PC-3 (cell line): ENCODE measurements around the gene MRPS34. TPM values are rescaled to one million over a fixed set of nuclear protein-coding genes. Genes with fewer than 3 reads are reported as not detected.

Experiments used
- ATAC-seq: fragments of 200-7000 bp; cut with Tn5 transposase; 2 replicates; pipeline ENCODE4 v1.9.1; 2020; ENCODE audit warnings: mild to moderate bottlenecking, moderate library complexity
- BruUV-seq: library from RNA; stranded (reverse); fragments of 400-500 nt; replicated peaks from 2 replicates; lab custom pipeline; 2021; lab: Mats Ljungman, UMichigan
- CTCF ChIA-PET: fragments of 300-600 bp; sonication (Branson Sonifier 250); formaldehyde crosslinking; loops from one replicate; lab custom pipeline; 2022; ENCODE audit warnings: antibody characterized with exemption; lab: Charles Lee
- POLR2A ChIA-PET: fragments of 300-600 bp; sonication (Branson Sonifier 250); formaldehyde crosslinking; loops from one replicate; lab custom pipeline; 2022; ENCODE audit warnings: antibody characterized with exemption; ENCODE audit not compliant: unreplicated experiment; lab: Charles Lee
- DNase-seq: peaks from one replicate; pipeline ENCODE4 v3.0.0-alpha.2; 2015
- H2AFZ ChIP-seq: fragments of 300-600 bp; sonication (generic); 2 replicates; pipeline ENCODE4 v1.6.0; 2016; ENCODE audit warnings: antibody characterized with exemption, low read length
- H3F3A ChIP-seq: fragments of 300-600 bp; sonication (generic); one replicate; pipeline ENCODE4 v1.6.0; 2017; ENCODE audit warnings: antibody characterized with exemption, low read length, control low read depth, mild to moderate bottlenecking; ENCODE audit not compliant: unreplicated experiment
- H3K27ac ChIP-seq: fragments of 300-600 bp; sonication (generic); 2 replicates; pipeline ENCODE4 v1.5.1; 2016; ENCODE audit warnings: mild to moderate bottlenecking, low read length
- H3K27me3 ChIP-seq: fragments of 300-600 bp; sonication (generic); 2 replicates; pipeline ENCODE4 v1.6.1; 2016; ENCODE audit warnings: low read length, mixed read lengths
- H3K36me3 ChIP-seq: fragments of 300-600 bp; sonication (generic); 2 replicates; pipeline ENCODE4 v1.6.1; 2016; ENCODE audit warnings: low read depth, mixed run types, low read length, mixed read lengths
- H3K4me1 ChIP-seq: fragments of 300-600 bp; sonication (generic); 2 replicates; pipeline ENCODE4 v1.5.1; 2016; ENCODE audit warnings: low read length; ENCODE audit not compliant: insufficient read depth
- H3K4me2 ChIP-seq: fragments of 300-600 bp; sonication (generic); 2 replicates; pipeline ENCODE4 v1.6.0; 2016; ENCODE audit warnings: low read length
- H3K4me3 ChIP-seq: fragments of 300-600 bp; sonication (generic); 2 replicates; pipeline ENCODE4 v1.5.1; 2016; ENCODE audit warnings: mild to moderate bottlenecking, low read length, mixed read lengths
- H3K79me2 ChIP-seq: fragments of 300-600 bp; sonication (generic); 2 replicates; pipeline ENCODE4 v1.6.1; 2017; ENCODE audit warnings: low read length, mixed read lengths
- H3K9ac ChIP-seq: fragments of 300-600 bp; sonication (generic); 2 replicates; pipeline ENCODE4 v1.6.0; 2016; ENCODE audit warnings: mild to moderate bottlenecking, low read length
- H3K9me2 ChIP-seq: fragments of 300-600 bp; sonication (generic); replicated peaks from 2 replicates; pipeline ENCODE4 v1.6.1; 2016; ENCODE audit warnings: mixed run types, low read length, mixed read lengths
- H3K9me3 ChIP-seq: fragments of 300-600 bp; sonication (generic); 2 replicates; pipeline ENCODE4 v1.6.1; 2016; ENCODE audit warnings: low read length, mixed read lengths
- H4K20me1 ChIP-seq: fragments of 300-600 bp; sonication (generic); 2 replicates; pipeline ENCODE4 v1.6.1; 2016; ENCODE audit warnings: low read length, mixed read lengths
- EZH2 ChIP-seq: fragments of 300-600 bp; sonication (generic); IDR thresholded peaks from one replicate; pipeline ENCODE4 v1.6.1; 2017; ENCODE audit warnings: antibody characterized with exemption, mild to moderate bottlenecking, low read length; ENCODE audit not compliant: unreplicated experiment
- EZH2phosphoT487 ChIP-seq: fragments of 300-600 bp; sonication (generic); IDR thresholded peaks from 2 replicates; pipeline ENCODE4 v1.6.1; 2018; ENCODE audit warnings: mild to moderate bottlenecking, antibody characterized with exemption, low read length, borderline replicate concordance
- intact Hi-C: fragments of 100-400 bp; cut with micrococcal nuclease; formaldehyde crosslinking; loops from 2 replicates; pipeline ENCODE4 v1.9.0; 2023
- total RNA-seq: library from RNA; depleted of rRNA; stranded (reverse); fragments of >200 nt; gene quantifications from 2 replicates; pipeline ENCODE4 v1.2.3, GENCODE V29; 2014
- TF ChIP-seq, protein P1 (sequence below): fragments of 300-600 bp; sonication (generic); conservative IDR thresholded peaks from 2 replicates; pipeline ENCODE4 v1.5.1; 2017; ENCODE audit warnings: antibody characterized with exemption, low read depth, mild to moderate bottlenecking, low read length

Gene MRPS34
- total RNA-seq, 1 experiment from 2014 or later, result 248 TPM

DNA sequence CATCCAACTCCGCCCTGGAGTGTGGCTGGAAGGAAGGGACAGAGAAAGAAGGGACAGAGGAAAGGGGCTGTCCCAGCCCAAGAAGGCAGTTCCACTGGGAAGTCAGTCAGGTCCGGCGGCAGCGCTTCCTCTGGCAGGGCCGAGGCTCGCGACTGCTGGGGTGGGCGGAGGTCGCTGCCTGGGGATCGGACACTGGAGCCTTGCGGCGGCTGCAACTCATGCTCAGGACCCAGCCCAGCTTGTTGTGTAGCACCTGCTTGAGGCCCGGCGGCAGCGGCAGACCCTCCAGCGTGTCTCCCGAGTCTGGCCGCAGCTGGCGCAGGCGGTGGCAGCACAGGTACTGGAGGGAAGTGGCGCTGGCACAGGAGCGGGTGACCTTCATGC lies 4.0 kb upstream of the MRPS34 start:
- Histone ChIP-seq H3K79me2 (peaks cover 42% of the 10 kb centered on the region), H3K27ac (no peak overlapping the region), H3K27me3 (no peaks in the 10 kb centered on the region), H2AFZ (no peak overlapping the region), H3K4me3 (no peak overlapping the region), H4K20me1 (peaks cover 3% of the 10 kb centered on the region; the same call in 1 of the 2 replicates), H3K9ac (no peak overlapping the region), H3K9me2 (no peaks in the 10 kb centered on the region), H3K4me2 (no peak overlapping the region), H3K36me3 (no peaks in the 10 kb centered on the region), H3K4me1 (peaks cover 20% of the 10 kb centered on the region; the same call in 1 of the 2 replicates), H3F3A (no peaks in the 10 kb centered on the region), H3K9me3 (no peaks in the 10 kb centered on the region)
- CTCF ChIA-PET, result no interaction called here
- intact Hi-C loops, result no loop called here
- POLR2A ChIA-PET, result no interaction called here
- no TSS peak for BruUV-seq
- DNase-seq (no peak), ATAC-seq (no peak)
- TF ChIP-seq, protein P1, sequence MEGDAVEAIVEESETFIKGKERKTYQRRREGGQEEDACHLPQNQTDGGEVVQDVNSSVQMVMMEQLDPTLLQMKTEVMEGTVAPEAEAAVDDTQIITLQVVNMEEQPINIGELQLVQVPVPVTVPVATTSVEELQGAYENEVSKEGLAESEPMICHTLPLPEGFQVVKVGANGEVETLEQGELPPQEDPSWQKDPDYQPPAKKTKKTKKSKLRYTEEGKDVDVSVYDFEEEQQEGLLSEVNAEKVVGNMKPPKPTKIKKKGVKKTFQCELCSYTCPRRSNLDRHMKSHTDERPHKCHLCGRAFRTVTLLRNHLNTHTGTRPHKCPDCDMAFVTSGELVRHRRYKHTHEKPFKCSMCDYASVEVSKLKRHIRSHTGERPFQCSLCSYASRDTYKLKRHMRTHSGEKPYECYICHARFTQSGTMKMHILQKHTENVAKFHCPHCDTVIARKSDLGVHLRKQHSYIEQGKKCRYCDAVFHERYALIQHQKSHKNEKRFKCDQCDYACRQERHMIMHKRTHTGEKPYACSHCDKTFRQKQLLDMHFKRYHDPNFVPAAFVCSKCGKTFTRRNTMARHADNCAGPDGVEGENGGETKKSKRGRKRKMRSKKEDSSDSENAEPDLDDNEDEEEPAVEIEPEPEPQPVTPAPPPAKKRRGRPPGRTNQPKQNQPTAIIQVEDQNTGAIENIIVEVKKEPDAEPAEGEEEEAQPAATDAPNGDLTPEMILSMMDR, result no peak
- TF ChIP-seq EZH2phosphoT487 (no peak), EZH2 (no peak)

DNA sequence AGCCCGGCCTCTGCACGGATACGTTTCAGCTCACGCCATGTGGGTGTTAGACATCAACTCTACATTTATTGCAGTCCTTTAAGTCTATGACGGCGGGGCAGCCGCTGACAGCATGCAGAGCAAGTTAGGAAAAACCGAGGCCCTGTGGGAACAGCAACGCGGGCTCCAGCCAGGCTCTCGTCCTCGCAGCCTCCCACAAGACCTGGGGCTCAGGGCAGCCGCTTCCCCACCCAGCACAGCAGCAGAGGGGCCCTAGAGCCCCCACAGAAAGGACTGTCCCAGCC lies 3.7 kb upstream of the MRPS34 start:
- Histone ChIP-seq H3K4me3 (no peak overlapping the region), H2AFZ (no peak overlapping the region), H3K9ac (no peak overlapping the region), H3K36me3 (no peaks in the 10 kb centered on the region), H3K4me2 (no peak overlapping the region), H3K9me2 (no peaks in the 10 kb centered on the region), H3K79me2 (peaks cover 43% of the 10 kb centered on the region), H3K27me3 (no peaks in the 10 kb centered on the region), H3K4me1 (peaks cover 23% of the 10 kb centered on the region; the same call in 1 of the 2 replicates), H3F3A (no peaks in the 10 kb centered on the region), H3K9me3 (no peaks in the 10 kb centered on the region), H3K27ac (no peak overlapping the region), H4K20me1 (peaks cover 3% of the 10 kb centered on the region; the same call in 1 of the 2 replicates)
- BruUV-seq, result no TSS peak
- DNase-seq, result no peak
- ChIA-PET POLR2A (no interaction called here), CTCF (no interaction called here)
- intact Hi-C loops, result no loop called here
- no peak for ATAC-seq
- TF ChIP-seq EZH2, result no peak
- no peak for TF ChIP-seq EZH2phosphoT487
- TF ChIP-seq, protein P1, result no peak

GRCh38 chr16:1775846-1776671 lies 3.1 kb upstream of the MRPS34 start:
- Histone ChIP-seq H3K27me3 (no peaks in the 10 kb centered on the region), H4K20me1 (peaks cover 3% of the 10 kb centered on the region; the same call in 1 of the 2 replicates), H3K36me3 (no peaks in the 10 kb centered on the region), H3K4me1 (peaks cover 19% of the 10 kb centered on the region; the same call in 1 of the 2 replicates), H3K9ac (no peak overlapping the region), H3F3A (no peaks in the 10 kb centered on the region), H2AFZ (no peak overlapping the region), H3K4me2 (no peak overlapping the region), H3K9me2 (no peaks in the 10 kb centered on the region), H3K27ac (no peak overlapping the region), H3K4me3 (no peak overlapping the region), H3K9me3 (no peaks in the 10 kb centered on the region), H3K79me2 (peaks cover 37% of the 10 kb centered on the region)
- DNase-seq (no peak), ATAC-seq (no peak)
- CTCF ChIA-PET, result no interaction called here
- BruUV-seq, result no TSS peak
- intact Hi-C loops, result no loop called here
- TF ChIP-seq, protein P1, result no peak
- TF ChIP-seq EZH2, result no peak
- TF ChIP-seq EZH2phosphoT487, result no peak
- POLR2A ChIA-PET, result no interaction called here
